Cardiac muscle cell (in vitro differentiated cells and primary cell): ENCODE measurements around the gene KCNH1. TPM values are rescaled to one million over a fixed set of nuclear protein-coding genes. Genes with fewer than 3 reads are reported as not detected.
"Not testable (repeated sequence)": the region's sequence is repeated elsewhere in the genome, so short reads cannot be mapped to it uniquely, and the experiment has no call there.

ENCODE experiments used
- DNase-seq, 2 donors: peaks; one replicate each; pipeline versions ENCODE4 v3.0.0 to v3.0.0-alpha.2; 2010 to 2017; ENCODE audit warnings: low read depth in 1 of 2, low spot score in 1 of 2
- H3K27ac ChIP-seq: fragments of 200-600 bp; sonication (generic); 2 replicates; pipeline ENCODE4 v1.5.1; 2016
- H3K27me3 ChIP-seq: fragments of 200-600 bp; sonication (generic); 2 replicates; pipeline ENCODE4 v1.6.0; 2016; ENCODE audit warnings: control low read depth
- H3K36me3 ChIP-seq: fragments of 200-600 bp; sonication (generic); 2 replicates; pipeline ENCODE4 v1.5.1; 2016; ENCODE audit warnings: control low read depth
- H3K4me1 ChIP-seq: fragments of 200-600 bp; sonication (generic); 2 replicates; pipeline ENCODE4 v1.8.1; 2017; ENCODE audit warnings: low read depth, mild to moderate bottlenecking, mixed run types
- H3K4me3 ChIP-seq: fragments of 200-600 bp; sonication (generic); 2 replicates; pipeline ENCODE4 v1.5.1; 2016; ENCODE audit warnings: mild to moderate bottlenecking
- H3K9me3 ChIP-seq: fragments of 200-600 bp; sonication (generic); 2 replicates; pipeline ENCODE4 v1.5.1; 2017; ENCODE audit warnings: low read depth, mild to moderate bottlenecking, control low read depth
- CTCF ChIP-seq: IDR thresholded peaks from 2 replicates; pipeline ENCODE4 v1.5.1; 2012; ENCODE audit warnings: low read depth, mild to moderate bottlenecking, low read length
- polyA plus RNA-seq: library from polyadenylated mRNA; unstranded; fragments of >200 nt; fragmentation: Nextera tagmentation; extraction: Ambion mirVana; gene quantifications from 2 replicates; pipeline ENCODE4 v1.2.1, GENCODE V29; 2016
- total RNA-seq: library from RNA; depleted of rRNA; stranded (reverse); fragments of >200 nt; gene quantifications from 2 replicates; pipeline ENCODE4 v1.2.3, GENCODE V29; 2016

Gene KCNH1
- total and polyA plus RNA-seq, 2 experiments from 2014 or later: 0.54 TPM; not detected in 1

- Histone ChIP-seq H3K27me3 (no peaks in the 10 kb centered on the region), H3K4me1 (no peaks in the 10 kb centered on the region), H3K36me3 (no peaks in the 10 kb centered on the region), H3K4me3 (no peak overlapping the region), H3K9me3 (no peaks in the 10 kb centered on the region), H3K27ac (no peak overlapping the region)
- no peak for TF ChIP-seq CTCF
- no peak for DNase-seq
Measured at GRCh38 chr1:211007830-211008229, 126.1 kb downstream of the KCNH1 start.

DNA sequence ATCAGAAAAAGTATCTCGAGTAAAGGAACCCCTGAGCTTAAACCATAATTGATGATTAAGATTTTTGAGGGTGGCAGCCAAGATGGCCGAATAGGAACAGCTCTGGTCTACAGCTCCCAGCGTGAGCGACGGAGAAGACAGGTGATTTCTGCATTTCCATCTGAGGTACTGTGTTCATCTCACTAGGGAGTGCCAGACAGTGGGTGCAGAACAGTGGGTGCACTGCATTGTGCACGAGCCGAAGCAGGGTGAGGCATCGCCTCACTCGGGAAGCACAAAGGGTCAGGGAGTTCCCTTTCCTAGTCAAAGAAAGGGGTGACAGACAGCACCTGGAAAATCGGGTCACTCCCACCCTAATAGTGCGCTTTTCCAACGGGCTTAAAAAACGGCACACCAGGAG lies 138.0 kb downstream of the KCNH1 start:
- not testable (repeated sequence) for H3K27ac ChIP-seq, H3K9me3 ChIP-seq, H3K27me3 ChIP-seq, DNase-seq, H3K4me3 ChIP-seq, H3K4me1 ChIP-seq, H3K36me3 ChIP-seq

DNA sequence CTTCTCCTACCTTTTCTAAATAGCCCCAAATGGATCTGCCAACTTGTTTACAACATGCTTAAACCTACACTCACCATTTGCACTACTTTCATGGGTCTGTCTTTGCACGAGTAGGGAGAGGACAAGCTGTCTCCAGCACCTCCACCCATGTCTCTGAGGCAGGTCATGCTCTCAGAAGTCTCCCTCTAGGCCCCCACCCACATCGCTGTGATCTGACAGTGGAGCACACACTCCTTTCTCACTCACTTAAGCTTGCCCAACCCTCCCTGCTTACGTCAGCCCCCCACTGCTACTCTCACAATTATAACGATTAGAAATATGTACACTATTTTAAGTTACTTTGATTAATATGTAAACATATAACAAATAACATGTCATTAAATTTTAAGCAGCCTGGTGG lies 141.1 kb downstream of the KCNH1 start:
- no peaks in the 10 kb centered on the region for H3K4me1 ChIP-seq
- no peaks in the 10 kb centered on the region for H3K27me3 ChIP-seq
- no peak for TF ChIP-seq CTCF
- H3K27ac ChIP-seq: no peak overlapping the region
- no peak overlapping the region for H3K4me3 ChIP-seq
- H3K9me3 ChIP-seq: no peaks in the 10 kb centered on the region
- no peak for DNase-seq
- no peaks in the 10 kb centered on the region for H3K36me3 ChIP-seq

DNA sequence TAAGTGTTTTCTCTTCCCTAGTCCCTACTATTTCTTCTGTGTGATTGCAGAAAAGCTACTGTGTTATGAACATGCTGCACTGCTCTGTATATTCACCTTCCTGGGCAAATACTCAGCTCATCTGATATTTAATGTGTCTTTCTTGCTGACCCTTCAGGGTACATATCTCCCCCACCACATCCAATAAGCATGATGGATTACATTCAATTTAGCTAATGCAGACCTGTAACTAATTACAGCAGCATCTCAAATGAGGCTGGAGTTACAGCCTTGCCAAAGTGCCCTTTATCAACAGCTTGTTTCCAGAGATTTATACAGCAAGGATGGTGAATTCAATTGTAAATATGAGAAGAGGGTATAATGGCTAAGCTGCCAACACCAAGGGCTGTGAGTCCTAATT lies 144.0 kb downstream of the KCNH1 start:
- no peak overlapping the region for H3K27ac ChIP-seq
- no peaks in the 10 kb centered on the region for H3K4me1 ChIP-seq
- H3K36me3 ChIP-seq: no peaks in the 10 kb centered on the region
- H3K27me3 ChIP-seq: no peaks in the 10 kb centered on the region
- DNase-seq: no peak
- no peak for TF ChIP-seq CTCF
- H3K4me3 ChIP-seq: no peak overlapping the region
- no peaks in the 10 kb centered on the region for H3K9me3 ChIP-seq

GRCh38 chr1:210981490-210981889 lies 152.5 kb downstream of the KCNH1 start:
- no peaks in the 10 kb centered on the region for H3K9me3 ChIP-seq
- DNase-seq: no peak
- no peaks in the 10 kb centered on the region for H3K27me3 ChIP-seq
- H3K4me1 ChIP-seq: no peaks in the 10 kb centered on the region
- no peak overlapping the region for H3K27ac ChIP-seq
- no peak overlapping the region for H3K4me3 ChIP-seq
- no peaks in the 10 kb centered on the region for H3K36me3 ChIP-seq
- TF ChIP-seq CTCF: no peak

GRCh38 chr1:210980082-210980481 lies 153.9 kb downstream of the KCNH1 start:
- no peaks in the 10 kb centered on the region for H3K9me3 ChIP-seq
- no peaks in the 10 kb centered on the region for H3K4me1 ChIP-seq
- no peak for DNase-seq
- H3K27me3 ChIP-seq: no peaks in the 10 kb centered on the region
- no peak overlapping the region for H3K4me3 ChIP-seq
- H3K27ac ChIP-seq: no peak overlapping the region
- no peaks in the 10 kb centered on the region for H3K36me3 ChIP-seq
- no peak for TF ChIP-seq CTCF
